Neuron (in vitro differentiated cells): ENCODE measurements around the gene ELP2.
A peak's percentile ranks its signal among the peaks of the same experiment; 100 is the strongest.
"Not testable (repeated sequence)": the region's sequence is repeated elsewhere in the genome, so short reads cannot be mapped to it uniquely, and the experiment has no call there.

Experiments used
- H2AFZ ChIP-seq: one replicate; pipeline ENCODE4 v1.6.1; 2013; ENCODE audit warnings: low read depth, mild to moderate bottlenecking, inconsistent platforms, low read length, moderate library complexity
- H3K27me3 ChIP-seq: one replicate; pipeline ENCODE4 v1.6.1; 2013; ENCODE audit warnings: low read length; ENCODE audit not compliant: insufficient read depth
- H3K36me3 ChIP-seq: one replicate; pipeline ENCODE4 v1.6.1; 2013; ENCODE audit warnings: low read length; ENCODE audit not compliant: insufficient read depth
- H3K4me1 ChIP-seq: one replicate; pipeline ENCODE4 v1.6.1; 2013; ENCODE audit warnings: low read length; ENCODE audit not compliant: insufficient read depth
- H3K4me3 ChIP-seq: 2 replicates; pipeline ENCODE4 v1.5.1; 2013; ENCODE audit warnings: mild to moderate bottlenecking, low read length, moderate library complexity
- H3K9me3 ChIP-seq: one replicate; pipeline ENCODE4 v1.6.1; 2013; ENCODE audit warnings: low read length

Gene ELP2

GRCh38 chr18:36129300-36130038, at the start of gene ELP2, which contains the start of gene SLC39A6:
TSS of gene ELP2 (plus strand) at chr18:36129899. CDS start at chr18:36129934, 35 bp downstream.
TSS of gene SLC39A6 (minus strand) at chr18:36129340. CDS start at chr18:36127007, 2,333 bp downstream.
- H3K9me3 ChIP-seq = no peaks in the 10 kb centered on the region

GRCh38 chr18:36081118-36081517, 48.6 kb upstream of the ELP2 start:
- H3K4me3 ChIP-seq, H3K4me1 ChIP-seq, H3K27me3 ChIP-seq, H2AFZ ChIP-seq, H3K9me3 ChIP-seq, H3K36me3 ChIP-seq: not testable (repeated sequence)

More at GRCh38 chr18:36129300-36130038, at the start of gene ELP2, which contains the start of gene SLC39A6:
- H2AFZ ChIP-seq = peak within 1 kb of the TSS; percentile 85
- peaks cover 22% of the 10 kb centered on the region for H3K4me1 ChIP-seq
- H3K4me3 ChIP-seq = peak within 1 kb of the TSS; percentile 78
- no peaks in the 10 kb centered on the region for H3K27me3 ChIP-seq
- peaks cover 33% of the 10 kb centered on the region for H3K36me3 ChIP-seq

GRCh38 chr18:36083729-36084128, 46.0 kb upstream of the ELP2 start:
- H3K36me3 ChIP-seq = no peaks in the 10 kb centered on the region
- H3K9me3 ChIP-seq = peaks cover 8% of the 10 kb centered on the region
- H3K4me3 ChIP-seq = no peak overlapping the region

GRCh38 chr18:36085195-36085594, 44.5 kb upstream of the ELP2 start:
- H3K27me3 ChIP-seq = no peaks in the 10 kb centered on the region
- no peak overlapping the region for H2AFZ ChIP-seq
- no peaks in the 10 kb centered on the region for H3K36me3 ChIP-seq
- H3K4me3 ChIP-seq = no peak overlapping the region
- H3K9me3 ChIP-seq = peaks cover 4% of the 10 kb centered on the region
- H3K4me1 ChIP-seq = no peaks in the 10 kb centered on the region

More at GRCh38 chr18:36083729-36084128, 46.0 kb upstream of the ELP2 start:
- Histone ChIP-seq H2AFZ (no peak overlapping the region), H3K27me3 (no peaks in the 10 kb centered on the region), H3K4me1 (no peaks in the 10 kb centered on the region)

- Histone ChIP-seq H3K9me3 (peaks cover 4% of the 10 kb centered on the region), H3K4me1 (no peaks in the 10 kb centered on the region), H3K4me3 (no peak overlapping the region), H3K36me3 (no peaks in the 10 kb centered on the region), H3K27me3 (no peaks in the 10 kb centered on the region), H2AFZ (no peak overlapping the region)
These were observed 43.5 kb upstream of the ELP2 start for GRCh38 chr18:36086186-36086585.

- H2AFZ ChIP-seq = no peak overlapping the region
- no peaks in the 10 kb centered on the region for H3K36me3 ChIP-seq
- no peaks in the 10 kb centered on the region for H3K4me1 ChIP-seq
- no peak overlapping the region for H3K4me3 ChIP-seq
- no peaks in the 10 kb centered on the region for H3K27me3 ChIP-seq
- H3K9me3 ChIP-seq = peaks cover 4% of the 10 kb centered on the region
These were observed 41.4 kb upstream of the ELP2 start for GRCh38 chr18:36088256-36088655.

- Histone ChIP-seq H3K27me3 (no peaks in the 10 kb centered on the region), H3K4me3 (no peak overlapping the region), H3K36me3 (no peaks in the 10 kb centered on the region), H3K9me3 (peaks cover 4% of the 10 kb centered on the region), H3K4me1 (no peaks in the 10 kb centered on the region), H2AFZ (no peak overlapping the region)
These were observed 40.7 kb upstream of the ELP2 start for GRCh38 chr18:36089001-36089400.

- H3K36me3 ChIP-seq, H3K27me3 ChIP-seq, H3K9me3 ChIP-seq, H3K4me3 ChIP-seq, H3K4me1 ChIP-seq, H2AFZ ChIP-seq: not testable (repeated sequence)
These were observed 37.6 kb upstream of the ELP2 start for GRCh38 chr18:36092116-36092515.

GRCh38 chr18:36094431-36094830, 35.3 kb upstream of the ELP2 start:
- no peaks in the 10 kb centered on the region for H3K4me1 ChIP-seq
- H3K27me3 ChIP-seq = no peaks in the 10 kb centered on the region
- H3K36me3 ChIP-seq = no peaks in the 10 kb centered on the region
- no peak overlapping the region for H3K4me3 ChIP-seq
- no peaks in the 10 kb centered on the region for H3K9me3 ChIP-seq
- no peak overlapping the region for H2AFZ ChIP-seq

GRCh38 chr18:36095936-36096519, 33.7 kb upstream of the ELP2 start:
- no peaks in the 10 kb centered on the region for H3K27me3 ChIP-seq
- H2AFZ ChIP-seq = no peak overlapping the region
- H3K9me3 ChIP-seq = no peaks in the 10 kb centered on the region
- H3K4me1 ChIP-seq = no peaks in the 10 kb centered on the region
- no peaks in the 10 kb centered on the region for H3K36me3 ChIP-seq
- H3K4me3 ChIP-seq = no peak overlapping the region

- H3K4me3 ChIP-seq = no peak overlapping the region
- no peaks in the 10 kb centered on the region for H3K27me3 ChIP-seq
- no peak overlapping the region for H2AFZ ChIP-seq
- peaks cover 6% of the 10 kb centered on the region for H3K9me3 ChIP-seq
- H3K36me3 ChIP-seq = no peaks in the 10 kb centered on the region
- no peaks in the 10 kb centered on the region for H3K4me1 ChIP-seq
These were observed 32.7 kb upstream of the ELP2 start for GRCh38 chr18:36096955-36097354.

- Histone ChIP-seq H2AFZ (no peak overlapping the region), H3K4me3 (no peak overlapping the region), H3K9me3 (peaks cover 10% of the 10 kb centered on the region), H3K36me3 (no peaks in the 10 kb centered on the region), H3K27me3 (no peaks in the 10 kb centered on the region), H3K4me1 (no peaks in the 10 kb centered on the region)
These were observed 30.4 kb upstream of the ELP2 start for GRCh38 chr18:36099311-36099710.

- H3K27me3 ChIP-seq = no peaks in the 10 kb centered on the region
- H3K9me3 ChIP-seq = peaks cover 10% of the 10 kb centered on the region
- no peaks in the 10 kb centered on the region for H3K36me3 ChIP-seq
- no peak overlapping the region for H2AFZ ChIP-seq
- no peak overlapping the region for H3K4me3 ChIP-seq
- H3K4me1 ChIP-seq = no peaks in the 10 kb centered on the region
These were observed 27.8 kb upstream of the ELP2 start for GRCh38 chr18:36101943-36102342.
